Keratinocyte (primary cell): Measurements from ENCODE around the gene PRIMA1. TPM values are rescaled to one million over a fixed set of nuclear protein-coding genes. Genes with fewer than 3 reads are reported as not detected.

Source experiments
- DNase-seq: peaks from one replicate; pipeline ENCODE4 v3.0.0-alpha.2; 2011; ENCODE audit warnings: low read depth, missing footprints, low spot score
- FAIRE-seq: peaks from 2 replicates; lab custom pipeline; 2011; peaks lifted over from hg19 to GRCh38; lab: Jason Lieb, UNC
- H2AFZ ChIP-seq: 2 replicates; pipeline ENCODE4 v1.6.0; 2012; ENCODE audit warnings: low read length, control low read depth, inconsistent platforms; ENCODE audit not compliant: control insufficient read depth
- H3K27ac ChIP-seq: 2 replicates; pipeline ENCODE4 v1.5.1; 2011; ENCODE audit warnings: low read length; ENCODE audit not compliant: control insufficient read depth, insufficient read depth
- H3K27me3 ChIP-seq: 3 replicates; pipeline ENCODE4 v1.6.0; 2011; ENCODE audit warnings: low read length; ENCODE audit not compliant: control insufficient read depth, insufficient read depth; ENCODE audit errors: extremely low read depth
- H3K36me3 ChIP-seq, 2 experiments: 2 replicates in 1 of 2; 3 replicates in 1 of 2; pipeline ENCODE4 v1.5.1; 2011; ENCODE audit warnings: low read length in 2 of 2, mild to moderate bottlenecking in 1 of 2; ENCODE audit not compliant: control insufficient read depth in 2 of 2, insufficient read depth in 2 of 2; ENCODE audit errors: extremely low read depth in 1 of 2
- H3K4me1 ChIP-seq: 3 replicates; pipeline ENCODE4 v1.5.1; 2011; ENCODE audit warnings: low read length; ENCODE audit not compliant: control insufficient read depth, insufficient read depth; ENCODE audit errors: extremely low read depth
- H3K4me2 ChIP-seq: 3 replicates; pipeline ENCODE4 v1.6.0; 2011; ENCODE audit warnings: low read depth, low read length; ENCODE audit not compliant: control insufficient read depth, insufficient read depth; ENCODE audit errors: extremely low read depth
- H3K4me3 ChIP-seq, 3 experiments: fragments of 200-600 bp in 1 of 3; sonication (generic) in 1 of 3; 2 replicates in 2 of 3; 3 replicates in 1 of 3; pipeline ENCODE4 v1.5.1; 2011 to 2016; ENCODE audit warnings: low read length in 3 of 3, mild to moderate bottlenecking in 3 of 3, control low read depth in 2 of 3, inconsistent platforms in 1 of 3, low read depth in 1 of 3, mixed read lengths in 1 of 3, mixed run types in 1 of 3, moderate library complexity in 1 of 3; ENCODE audit not compliant: control insufficient read depth in 2 of 3, insufficient read depth in 2 of 3; ENCODE audit errors: extremely low read depth in 1 of 3
- H3K79me2 ChIP-seq: 2 replicates; pipeline ENCODE4 v1.6.0; 2012; ENCODE audit warnings: low read length; ENCODE audit not compliant: control insufficient read depth, insufficient read depth
- H3K9ac ChIP-seq: 3 replicates; pipeline ENCODE4 v1.6.0; 2011; ENCODE audit warnings: low read length; ENCODE audit not compliant: control insufficient read depth, insufficient read depth; ENCODE audit errors: extremely low read depth
- H3K9me1 ChIP-seq: 3 replicates; pipeline ENCODE4 v1.6.0; 2011; ENCODE audit warnings: low read length; ENCODE audit not compliant: control insufficient read depth, insufficient read depth; ENCODE audit errors: extremely low read depth
- H3K9me3 ChIP-seq: 2 replicates; pipeline ENCODE4 v1.5.1; 2012; ENCODE audit warnings: low read depth, low read length; ENCODE audit not compliant: control insufficient read depth
- H4K20me1 ChIP-seq: 3 replicates; pipeline ENCODE4 v1.6.0; 2011; ENCODE audit warnings: low read length; ENCODE audit not compliant: control insufficient read depth, insufficient read depth; ENCODE audit errors: extremely low read depth
- CTCF ChIP-seq, 3 experiments: IDR thresholded peaks in 1 of 3; conservative IDR thresholded peaks in 1 of 3; optimal IDR thresholded peaks in 1 of 3; 2 replicates in 2 of 3; 3 replicates in 1 of 3; pipeline versions ENCODE3 to v1.5.1; 2011; ENCODE audit warnings: low read length in 3 of 3, mild to moderate bottlenecking in 3 of 3, moderate library complexity in 2 of 3, control low read depth in 1 of 3, inconsistent platforms in 1 of 3; ENCODE audit not compliant: insufficient read depth in 2 of 3; ENCODE audit errors: extremely low read depth in 1 of 3
- EZH2 ChIP-seq: IDR thresholded peaks from one replicate; pipeline ENCODE4 v1.6.1; 2012; ENCODE audit warnings: inconsistent platforms, mild to moderate bottlenecking, low read length, moderate library complexity
- dilution Hi-C: fragments of 300-500 bp; cut with MboI; formaldehyde crosslinking; loops from one replicate; pipeline ENCODE4 v1.7.0; 2020; ENCODE audit warnings: low sequenced_read_pairs; ENCODE audit not compliant: extremely low pct_ligation_motif_present
- polyA plus RNA-seq, 5 experiments: library from polyadenylated mRNA; depleted of rRNA in 3 of 5; stranded (reverse) in 3 of 5; stranded (forward) in 1 of 5; unstranded in 1 of 5; fragments of >200 nt; gene quantifications; 1 replicate in 1 of 5; 2 replicates in 3 of 5; 3 replicates in 1 of 5; pipeline versions ENCODE4 v1.2.1 to v1.2.3, GENCODE V29; 2011 to 2012; ENCODE audit warnings: missing spikeins in 2 of 5, low read depth in 1 of 5, low replicate concordance in 1 of 5

PRIMA1 gene
- polyA plus RNA-seq, 1 donor (not counting 4 experiments of a cell fraction or from before 2014, with no cell fraction given), result not detected

GRCh38 chr14:93744876-93745275, 43.4 kb downstream of the PRIMA1 start:
- no peaks in the 10 kb centered on the region for H3K79me2 ChIP-seq
- no peak for TF ChIP-seq EZH2
- no peak for TF ChIP-seq CTCF (optimal IDR thresholded peaks at IDR 0.05 in 1 of 3, IDR thresholded peaks at IDR 0.05 in 1 of 3, conservative IDR thresholded peaks at IDR 0.05 in 1 of 3; ENCODE audit: extremely low read depth in 1 of 3, insufficient read depth in 2 of 3, low read length in 3 of 3)
- H4K20me1 ChIP-seq, result no peaks in the 10 kb centered on the region
- no peak overlapping the region for H2AFZ ChIP-seq
- no peak overlapping the region for H3K4me2 ChIP-seq
- no peaks in the 10 kb centered on the region for H3K4me1 ChIP-seq
- no peaks in the 10 kb centered on the region for H3K36me3 ChIP-seq
- no peak overlapping the region for H3K4me3 ChIP-seq
- H3K9me3 ChIP-seq, result no peaks in the 10 kb centered on the region
- H3K27ac ChIP-seq, result no peak overlapping the region
- DNase-seq, result no peak
- no peaks in the 10 kb centered on the region for H3K9me1 ChIP-seq
- no peaks in the 10 kb centered on the region for H3K27me3 ChIP-seq
- H3K9ac ChIP-seq, result no peak overlapping the region
- dilution Hi-C loops, result no loop called here
- no peak for FAIRE-seq

GRCh38 chr14:93744176-93744575, 44.1 kb downstream of the PRIMA1 start:
- no peaks in the 10 kb centered on the region for H3K27me3 ChIP-seq
- no peak overlapping the region for H3K9ac ChIP-seq
- H3K36me3 ChIP-seq, result no peaks in the 10 kb centered on the region
- no peak for DNase-seq
- H3K4me1 ChIP-seq, result no peaks in the 10 kb centered on the region
- H3K9me3 ChIP-seq, result no peaks in the 10 kb centered on the region
- no peak overlapping the region for H3K27ac ChIP-seq
- H3K4me3 ChIP-seq, result no peak overlapping the region
- H3K4me2 ChIP-seq, result no peak overlapping the region
- no peaks in the 10 kb centered on the region for H3K9me1 ChIP-seq
- dilution Hi-C loops, result no loop called here
- FAIRE-seq, result no peak
- no peaks in the 10 kb centered on the region for H3K79me2 ChIP-seq
- TF ChIP-seq CTCF (optimal IDR thresholded peaks at IDR 0.05 in 1 of 3, IDR thresholded peaks at IDR 0.05 in 1 of 3, conservative IDR thresholded peaks at IDR 0.05 in 1 of 3; ENCODE audit: extremely low read depth in 1 of 3, insufficient read depth in 2 of 3, low read length in 3 of 3) (no peak), EZH2 (no peak)
- H4K20me1 ChIP-seq, result no peaks in the 10 kb centered on the region
- no peak overlapping the region for H2AFZ ChIP-seq
